HCT116 (cell line): ENCODE measurements around the gene GMDS.

Source experiments
- CEBPB ChIP-seq: IDR thresholded peaks from 2 replicates; pipeline ENCODE4 v1.6.1; 2012; ENCODE audit warnings: low read depth
- CTCF ChIP-seq, 3 experiments: fragments of 200-600 bp in 1 of 3; sonication (generic) in 1 of 3; IDR thresholded peaks in 2 of 3; conservative IDR thresholded peaks in 1 of 3; 2 replicates each; pipeline ENCODE4 v1.5.1; 2012 to 2017; ENCODE audit warnings: low read depth in 2 of 3, low read length in 2 of 3, antibody characterized with exemption in 1 of 3, borderline replicate concordance in 1 of 3, control low read depth in 1 of 3, mild to moderate bottlenecking in 1 of 3, mixed read lengths in 1 of 3, mixed run types in 1 of 3, moderate library complexity in 1 of 3; ENCODE audit not compliant: insufficient read depth in 1 of 3
- ELF1 ChIP-seq: IDR thresholded peaks from 2 replicates; pipeline ENCODE4 v1.6.1; 2012; ENCODE audit warnings: low read depth, borderline replicate concordance
- EZH2 ChIP-seq: fragments of 200-600 bp; sonication (generic); IDR thresholded peaks from 2 replicates; pipeline ENCODE4 v1.6.1; 2017; ENCODE audit warnings: antibody characterized with exemption, mixed run types
- EZH2phosphoT487 ChIP-seq: fragments of 200-600 bp; IDR thresholded peaks from 2 replicates; pipeline ENCODE4 v1.6.1; 2018; ENCODE audit warnings: antibody characterized with exemption, borderline replicate concordance
- FOSL1 ChIP-seq: IDR thresholded peaks from 2 replicates; pipeline ENCODE4 v1.6.1; 2012; ENCODE audit warnings: low read depth
- POLR2A ChIP-seq: IDR thresholded peaks from 2 replicates; pipeline ENCODE4 v1.7.0; 2011; ENCODE audit warnings: borderline replicate concordance; ENCODE audit not compliant: insufficient read depth, insufficient read length; ENCODE audit errors: extremely low read depth
- POLR2AphosphoS5 ChIP-seq: IDR thresholded peaks from 2 replicates; pipeline ENCODE4 v1.6.1; 2011; ENCODE audit warnings: mild to moderate bottlenecking, low read depth, low read length, moderate library complexity
- RAD21 ChIP-seq: IDR thresholded peaks from 2 replicates; pipeline ENCODE4 v1.6.1; 2012; ENCODE audit warnings: low read depth, mild to moderate bottlenecking
- REST ChIP-seq: IDR thresholded peaks from 2 replicates; pipeline ENCODE4 v1.6.1; 2012; ENCODE audit warnings: low read depth
- YY1 ChIP-seq: IDR thresholded peaks from 2 replicates; pipeline ENCODE4 v1.6.1; 2011; ENCODE audit warnings: low read length, low read depth, moderate library complexity, mild to moderate bottlenecking; ENCODE audit not compliant: insufficient replicate concordance; ENCODE audit errors: extremely low read depth
- ZNF274 ChIP-seq: fragments of 200-500 bp; sonication (Bioruptor generic); IDR thresholded peaks from 2 replicates; pipeline ENCODE4 v1.6.1; 2014; ENCODE audit warnings: mild to moderate bottlenecking, low read depth, low read length, inconsistent platforms

- TF ChIP-seq EZH2phosphoT487 (no peak), POLR2AphosphoS5 (no peak), ZNF274 (no peak), CEBPB (no peak), CTCF (IDR thresholded peaks at IDR 0.05 in 2 of 3, conservative IDR thresholded peaks at IDR 0.05 in 1 of 3; ENCODE audit: borderline replicate concordance in 1 of 3, insufficient read depth in 1 of 3, low read depth in 2 of 3, low read length in 2 of 3) (no peak), EZH2 (no peak), RAD21 (no peak), FOSL1 (no peak), POLR2A (no peak), REST (no peak), YY1 (no peak), ELF1 (no peak)
Observed at GRCh38 chr6:1775441-1775840, 470.0 kb downstream of the GMDS start.
